C4-2B (cell line): Measurements from ENCODE around the gene PEPD.

ENCODE experiments used
- CTCF ChIP-seq: fragments of 450-650 bp; conservative IDR thresholded peaks from 2 replicates; pipeline ENCODE4 v1.5.1; 2017; ENCODE audit warnings: mild to moderate bottlenecking
- ZFX ChIP-seq: fragments of 450-650 bp; IDR thresholded peaks from 2 replicates; pipeline ENCODE4 v1.6.1; 2017

- no peak for TF ChIP-seq CTCF
- TF ChIP-seq ZFX, result no peak
Measured at GRCh38 chr19:33408538-33409434, 112.8 kb downstream of the PEPD start.
